GM19395 (cell line): ENCODE results near the gene CDC6.

Experiments used
- ATAC-seq: cut with Tn5 transposase; IDR thresholded peaks from one replicate; pipeline ENCODE4 v1.9.1; 2021; ENCODE audit warnings: mild to moderate bottlenecking, moderate library complexity; ENCODE audit not compliant: unreplicated experiment

CDC6 gene

DNA sequence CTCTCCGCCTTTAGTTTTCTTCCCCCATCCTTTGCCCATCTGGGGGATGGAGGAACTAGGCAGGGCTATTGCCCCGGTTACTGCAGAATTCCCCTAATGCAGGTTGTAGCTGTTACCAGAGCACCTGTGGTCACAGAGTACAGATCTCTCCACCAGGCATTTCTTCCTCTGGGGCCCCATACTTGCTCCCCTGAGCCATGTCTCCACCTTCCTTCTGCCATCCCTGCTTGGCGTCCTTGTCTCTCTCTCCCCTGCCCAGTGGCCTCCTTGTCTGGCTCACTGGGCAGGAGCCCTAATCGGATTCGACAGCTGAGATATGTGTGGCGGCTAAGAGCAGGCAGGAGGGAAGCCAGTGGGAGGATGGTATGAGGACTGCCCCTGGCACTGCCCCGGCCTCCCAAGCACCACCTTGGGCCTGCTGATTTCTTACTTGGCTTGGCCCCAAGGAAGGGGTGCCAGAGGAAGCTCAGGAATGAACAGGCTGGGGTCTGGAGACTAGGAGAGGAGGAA, 23.3 kb downstream of the CDC6 start:
- ATAC-seq = no peak

DNA sequence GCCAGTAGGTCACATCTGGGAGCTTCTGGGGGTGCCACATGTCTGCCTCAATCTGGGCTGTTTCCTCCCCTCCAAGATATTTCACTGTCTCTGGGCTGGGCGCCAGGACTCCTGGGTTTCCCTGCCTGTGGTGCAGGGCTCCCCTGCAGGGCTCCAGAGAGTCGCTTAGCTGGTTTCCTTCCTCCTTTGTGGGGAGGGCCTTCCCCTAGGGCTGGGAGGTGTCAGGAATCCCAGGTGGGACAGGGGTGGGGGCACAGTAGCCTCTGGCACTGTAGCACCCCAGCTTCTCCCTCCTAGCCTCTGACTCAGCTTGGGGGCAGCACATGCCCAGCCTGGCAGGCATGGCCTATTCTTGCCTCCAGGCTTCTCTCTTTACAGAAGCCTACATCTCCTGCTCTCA, 23.9 kb downstream of the CDC6 start:
- ATAC-seq = no peak

DNA sequence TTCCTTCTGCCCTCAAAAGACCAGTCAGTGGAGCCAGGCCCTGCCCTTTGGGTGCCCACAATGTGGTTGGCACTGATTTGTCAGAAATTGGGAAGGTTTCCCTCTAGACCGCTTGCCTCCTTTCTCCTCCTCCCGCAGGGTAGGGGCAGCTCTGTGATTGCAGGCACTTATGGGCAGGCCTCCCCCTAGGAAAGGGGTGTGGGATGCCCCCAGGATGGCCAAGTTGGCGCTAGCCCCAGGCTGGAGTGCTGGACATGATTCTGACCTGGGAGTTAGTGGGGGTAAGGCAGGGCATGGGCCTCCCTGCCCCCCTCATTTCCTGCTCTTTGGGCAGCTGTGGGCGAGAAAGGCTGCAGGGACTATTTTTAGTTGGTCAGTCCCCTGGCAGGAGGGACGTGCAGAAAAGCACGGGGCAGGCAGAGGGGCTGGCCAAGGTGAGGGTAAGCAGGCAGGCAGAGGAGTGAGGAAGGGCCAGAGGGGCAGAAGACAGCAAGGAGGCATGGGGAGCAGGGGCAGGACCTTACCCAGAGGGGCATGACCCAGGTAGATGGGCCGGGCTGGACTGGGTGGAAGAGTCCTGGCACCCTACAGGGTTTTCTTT, 24.6 kb downstream of the CDC6 start:
- no peak for ATAC-seq

DNA sequence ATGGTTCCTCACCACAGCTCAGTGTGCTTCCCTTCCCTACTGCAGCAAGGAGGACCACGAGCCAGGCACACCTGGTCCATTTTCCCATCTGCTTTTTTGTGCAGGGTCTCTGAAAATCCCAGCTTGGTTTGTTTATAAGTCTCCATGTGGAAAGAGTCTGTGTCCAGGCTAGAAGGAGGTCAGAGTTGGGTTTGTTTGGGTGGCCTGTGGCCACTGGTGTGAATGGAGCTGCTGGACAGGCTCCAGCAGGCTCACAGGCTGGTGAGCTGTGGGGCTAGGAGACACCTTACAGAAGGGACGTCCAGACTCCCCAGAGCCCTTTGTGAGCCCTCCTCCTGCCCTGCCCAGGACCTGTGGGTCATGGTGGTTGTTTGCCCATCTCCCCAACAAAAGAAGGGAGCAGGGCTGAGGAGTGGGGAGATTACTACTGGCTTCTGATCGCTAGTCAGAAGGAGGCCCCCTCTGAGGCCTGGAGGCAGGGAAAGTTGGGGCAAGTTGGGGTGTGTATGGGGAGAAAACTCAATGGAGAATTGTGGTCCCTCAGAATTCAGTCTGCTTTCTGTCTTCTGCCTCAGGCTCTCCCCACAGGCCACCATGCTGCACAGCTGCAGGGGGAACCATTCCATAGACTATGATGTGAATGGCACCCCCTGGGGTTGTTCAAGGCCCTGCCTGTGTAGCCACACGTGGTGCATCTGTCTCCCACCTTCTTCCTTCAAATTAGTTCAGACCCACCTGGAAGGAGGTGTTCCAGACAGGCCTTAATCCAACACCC, 25.4 kb downstream of the CDC6 start:
- ATAC-seq = no peak

DNA sequence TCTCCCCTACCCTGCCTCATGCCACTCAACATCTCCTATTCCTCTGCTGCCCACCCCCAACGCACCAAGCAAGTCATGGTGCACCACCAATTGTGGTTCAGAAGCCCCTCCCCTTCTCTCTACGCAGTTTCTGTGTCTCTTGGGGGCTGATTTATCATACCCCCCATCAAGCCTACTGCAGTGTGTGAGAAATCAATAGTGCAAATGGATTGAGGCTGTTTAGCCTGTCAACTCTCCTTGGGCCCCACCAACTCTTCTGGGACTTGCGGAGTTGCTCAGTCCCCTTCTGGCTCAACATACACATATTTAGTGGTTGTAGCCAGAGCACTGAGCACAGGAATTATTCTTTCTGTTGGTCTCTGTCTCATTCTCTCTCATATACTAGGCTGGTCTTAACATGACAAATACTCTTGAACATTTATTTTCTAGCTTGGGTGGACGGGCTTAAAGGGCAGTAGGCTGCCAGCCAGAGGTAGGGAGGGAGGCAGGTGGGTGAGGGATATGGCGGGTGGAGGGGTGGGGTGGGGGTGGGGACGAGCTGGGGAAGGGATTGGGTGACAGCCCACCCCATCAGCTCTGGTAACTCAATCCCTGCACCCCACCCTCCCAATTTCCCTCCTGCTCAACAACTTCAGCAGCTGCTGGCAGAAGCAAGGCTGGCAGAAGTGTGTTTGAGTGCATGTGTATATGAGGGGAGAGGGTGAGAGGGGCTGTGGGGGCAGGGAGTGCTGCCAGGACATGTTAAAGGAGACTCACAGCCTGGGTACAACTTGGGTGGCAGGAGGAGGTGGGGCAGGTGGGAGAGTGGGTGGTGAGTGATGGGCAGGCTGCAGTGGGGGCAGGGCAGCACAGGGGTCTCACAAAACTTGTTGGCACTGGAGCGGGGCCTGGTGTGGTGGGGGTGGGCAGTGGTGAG, 26.2 kb downstream of the CDC6 start:
- no peak for ATAC-seq

DNA sequence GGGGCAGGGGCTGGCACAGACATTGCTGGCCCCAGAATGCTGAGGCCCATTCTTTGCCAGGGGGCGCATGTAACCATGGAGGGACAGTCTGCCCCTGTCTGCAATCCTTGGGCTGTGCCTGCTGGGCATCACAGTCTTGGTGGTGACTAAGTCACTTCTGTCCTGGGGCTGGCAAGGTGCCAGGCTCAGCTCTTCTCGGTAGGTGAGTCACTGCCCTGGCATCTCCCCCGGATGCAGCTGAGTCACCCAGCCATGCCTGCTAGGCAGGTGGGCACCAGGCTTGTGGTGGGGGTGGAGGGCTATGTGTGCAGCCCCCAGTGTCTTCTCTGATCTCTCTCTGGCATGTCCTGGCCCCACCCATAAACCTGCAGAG, 26.9 kb downstream of the CDC6 start:
- no peak for ATAC-seq

DNA sequence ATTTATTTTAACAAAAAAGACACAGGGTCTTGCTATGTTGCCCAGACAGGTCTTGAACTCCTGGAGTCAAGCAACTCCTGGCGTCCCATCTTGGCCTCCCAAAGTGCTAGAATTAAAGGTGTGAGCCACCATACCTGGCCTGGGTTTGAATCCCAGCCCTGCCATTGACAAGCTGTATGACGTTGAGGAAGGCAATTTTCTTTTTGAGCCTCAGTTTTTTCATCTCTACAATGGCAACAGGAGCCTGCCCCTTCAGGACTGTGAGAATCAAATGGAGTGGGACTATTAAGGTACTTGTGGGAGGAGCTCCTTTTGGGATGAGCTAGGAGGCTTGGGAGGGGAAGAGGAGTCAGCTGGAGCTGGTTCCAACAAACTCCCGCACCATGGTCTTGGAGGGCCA, 27.5 kb downstream of the CDC6 start:
- ATAC-seq = no peak

DNA sequence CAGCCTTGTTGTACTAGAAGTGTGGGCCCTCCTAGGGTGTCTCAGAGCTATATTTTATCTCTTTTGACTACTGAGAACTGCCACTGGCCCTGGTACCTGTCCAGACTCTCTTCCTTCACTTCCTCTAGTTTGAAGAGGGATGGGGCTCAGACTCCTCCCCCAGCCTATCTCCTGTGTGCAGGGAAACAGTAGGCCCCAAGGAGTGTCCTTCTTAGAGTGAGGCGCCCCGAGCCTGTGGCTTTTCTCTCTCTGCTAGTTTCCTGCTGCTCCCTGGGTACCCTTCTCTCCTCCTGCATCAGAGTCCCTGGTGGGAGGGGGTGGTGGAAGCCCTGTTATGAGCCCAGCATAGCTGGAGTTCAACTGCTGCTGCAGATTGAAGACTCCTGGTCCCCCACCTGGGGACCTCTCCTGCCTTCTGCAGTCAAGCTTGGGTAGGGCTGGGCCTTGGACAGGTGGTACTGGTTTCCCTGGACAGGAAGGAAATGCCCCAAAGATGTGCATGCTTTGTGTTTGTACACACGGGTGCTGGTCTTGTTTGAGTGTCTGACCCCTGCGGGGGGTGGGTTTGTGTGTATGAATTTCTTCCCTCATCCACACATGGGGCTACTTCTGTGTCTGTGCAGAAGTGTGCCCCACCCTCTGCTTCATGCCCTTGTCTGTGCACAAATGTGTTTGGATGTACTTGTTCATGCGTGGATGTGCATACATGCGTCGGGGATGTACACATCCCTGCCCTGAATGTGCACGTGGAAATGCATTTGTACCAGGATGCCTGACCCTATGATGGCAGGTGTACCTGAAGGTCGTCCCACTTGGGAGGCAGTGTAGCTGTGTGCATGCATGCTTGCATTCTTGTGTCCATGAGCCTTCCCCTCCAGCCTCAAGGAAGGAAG, 28.2 kb downstream of the CDC6 start:
- no peak for ATAC-seq

DNA sequence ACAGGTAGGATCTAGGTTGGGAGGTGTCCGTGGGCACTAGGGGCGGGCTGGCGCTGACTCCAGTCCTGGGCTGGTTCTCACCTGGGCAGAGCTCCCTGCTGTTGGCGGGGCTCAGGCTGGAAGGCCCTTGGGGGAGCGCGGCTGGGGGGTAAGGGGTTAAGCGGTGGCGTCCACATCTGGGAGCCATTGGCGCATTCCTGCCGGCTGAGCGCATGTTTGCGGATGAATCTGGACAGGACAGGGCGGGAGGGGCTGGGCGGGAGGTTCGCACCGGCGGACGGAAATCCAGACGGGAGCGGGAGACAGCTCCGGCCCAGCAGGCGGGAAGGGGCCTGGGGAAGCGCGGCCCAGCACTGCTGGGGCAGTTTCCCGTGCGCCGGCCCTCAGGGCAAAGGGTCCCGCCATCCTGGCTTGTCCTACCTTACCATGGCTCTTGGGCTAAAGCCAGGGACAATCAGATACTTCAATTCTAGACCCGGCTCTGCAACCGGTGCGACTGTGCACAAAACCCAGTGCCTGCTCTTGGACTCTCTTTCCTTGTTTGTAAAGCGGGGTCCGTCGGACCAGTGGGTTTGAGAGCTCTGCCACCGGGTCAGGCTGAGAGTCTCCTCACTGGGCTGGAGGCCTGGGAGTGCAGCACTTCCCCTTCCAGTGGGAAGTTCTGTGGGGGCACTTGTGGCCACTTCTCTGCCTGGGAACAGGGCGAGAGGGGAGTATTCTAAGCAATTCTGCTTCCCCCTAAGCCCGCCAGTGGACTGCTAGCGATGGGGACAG, 29.1 kb downstream of the CDC6 start:
- ATAC-seq = no peak

DNA sequence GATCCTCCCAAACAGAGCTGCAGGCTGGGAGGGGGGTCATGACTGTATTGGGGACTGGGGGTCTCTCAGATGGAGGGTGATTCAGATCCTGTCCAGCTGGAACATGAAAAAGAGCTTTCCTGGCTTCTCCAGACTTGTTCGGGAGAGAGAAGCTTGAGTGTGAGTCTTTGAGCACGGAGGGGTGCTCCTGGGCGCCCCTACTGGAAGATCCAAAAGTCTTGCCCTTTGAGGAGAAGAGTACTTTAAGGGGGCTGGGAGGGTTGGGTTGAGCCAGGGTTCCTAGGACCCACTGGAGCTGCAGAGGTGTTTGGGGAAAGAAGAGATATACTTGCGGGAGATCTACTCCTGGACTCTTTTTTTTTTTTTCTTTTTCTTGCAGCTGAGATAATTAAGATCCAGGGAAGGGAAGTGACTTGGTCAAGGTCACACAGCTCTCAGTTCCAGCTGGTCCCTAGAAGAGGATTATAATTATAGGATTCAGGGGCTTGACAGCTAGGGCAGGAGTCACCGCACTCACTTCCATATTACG, 29.7 kb downstream of the CDC6 start:
- no peak for ATAC-seq

DNA sequence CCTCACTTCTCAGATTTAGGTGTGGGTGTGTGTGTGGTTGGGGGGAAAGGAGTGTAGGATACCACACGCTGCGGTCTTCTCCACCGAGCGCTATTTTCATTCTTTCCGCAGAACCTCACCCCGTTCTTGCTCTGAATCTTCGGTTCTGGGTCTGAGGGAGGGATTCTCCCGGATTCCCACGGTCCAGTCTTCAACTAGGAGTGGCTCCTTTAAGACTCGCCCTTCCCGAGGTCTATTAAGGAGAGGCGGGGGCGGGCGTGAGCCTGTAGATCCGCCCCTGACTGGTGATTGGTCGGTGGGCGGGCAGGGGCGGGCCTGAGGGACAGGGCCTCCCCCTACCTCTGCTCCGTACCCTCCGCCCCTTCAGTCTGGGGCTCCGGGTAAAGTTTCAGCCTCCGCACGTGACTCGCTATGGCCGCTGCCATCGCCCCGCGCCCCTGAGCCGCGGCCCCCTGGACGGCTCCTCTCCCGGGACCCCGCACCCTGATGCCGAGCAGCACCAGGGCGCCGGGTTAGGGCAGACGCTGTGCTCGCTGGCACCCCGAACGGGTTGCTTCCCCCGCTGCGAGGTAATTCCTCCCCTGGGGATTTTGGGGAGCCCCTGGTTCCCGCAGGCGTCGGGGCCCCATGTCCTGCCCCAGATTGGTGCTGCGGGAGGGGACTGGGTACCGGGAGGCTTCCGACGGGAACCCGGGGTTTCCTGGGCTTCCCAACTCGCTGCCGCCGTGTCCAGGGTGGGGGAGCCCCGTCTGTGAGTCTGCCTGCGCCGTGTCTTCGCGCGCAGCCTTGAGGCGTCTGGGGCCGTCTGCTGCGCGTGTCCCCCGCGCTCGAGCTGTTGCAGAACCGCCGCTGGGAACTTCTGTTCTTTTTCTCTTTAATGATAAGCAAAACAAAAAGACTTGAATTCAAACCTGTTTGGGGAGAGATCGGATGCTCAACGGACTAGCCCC, 30.5 kb downstream of the CDC6 start:
- peak; percentile 53 for ATAC-seq

DNA sequence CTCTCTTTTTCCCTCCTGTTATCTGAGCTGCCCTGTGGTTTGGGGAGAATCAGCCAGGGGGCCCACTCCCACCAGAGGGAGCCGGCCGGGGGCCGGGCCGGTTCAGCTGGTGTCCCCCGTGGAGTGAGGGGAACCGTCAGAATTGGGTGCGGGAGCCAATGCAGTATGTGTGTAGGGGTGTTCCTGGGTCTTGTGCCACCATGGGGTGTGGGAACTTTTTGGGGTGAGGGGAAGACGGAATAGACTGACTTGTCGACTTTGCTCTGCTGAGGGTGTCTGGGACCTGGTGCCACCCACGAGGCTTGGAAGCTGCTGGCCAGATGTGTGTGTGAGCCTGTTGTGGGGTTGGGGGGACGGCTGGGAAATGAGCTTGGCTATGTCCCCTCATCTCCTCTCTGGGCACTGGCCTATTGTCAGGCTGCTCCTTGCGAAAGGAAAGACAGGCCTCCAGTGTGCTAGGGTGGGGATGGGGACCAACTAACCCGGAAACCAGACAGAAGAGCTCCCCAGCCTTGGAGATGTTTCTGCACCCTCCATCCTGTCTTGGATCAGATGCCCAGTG, 31.2 kb downstream of the CDC6 start:
- ATAC-seq = no peak

DNA sequence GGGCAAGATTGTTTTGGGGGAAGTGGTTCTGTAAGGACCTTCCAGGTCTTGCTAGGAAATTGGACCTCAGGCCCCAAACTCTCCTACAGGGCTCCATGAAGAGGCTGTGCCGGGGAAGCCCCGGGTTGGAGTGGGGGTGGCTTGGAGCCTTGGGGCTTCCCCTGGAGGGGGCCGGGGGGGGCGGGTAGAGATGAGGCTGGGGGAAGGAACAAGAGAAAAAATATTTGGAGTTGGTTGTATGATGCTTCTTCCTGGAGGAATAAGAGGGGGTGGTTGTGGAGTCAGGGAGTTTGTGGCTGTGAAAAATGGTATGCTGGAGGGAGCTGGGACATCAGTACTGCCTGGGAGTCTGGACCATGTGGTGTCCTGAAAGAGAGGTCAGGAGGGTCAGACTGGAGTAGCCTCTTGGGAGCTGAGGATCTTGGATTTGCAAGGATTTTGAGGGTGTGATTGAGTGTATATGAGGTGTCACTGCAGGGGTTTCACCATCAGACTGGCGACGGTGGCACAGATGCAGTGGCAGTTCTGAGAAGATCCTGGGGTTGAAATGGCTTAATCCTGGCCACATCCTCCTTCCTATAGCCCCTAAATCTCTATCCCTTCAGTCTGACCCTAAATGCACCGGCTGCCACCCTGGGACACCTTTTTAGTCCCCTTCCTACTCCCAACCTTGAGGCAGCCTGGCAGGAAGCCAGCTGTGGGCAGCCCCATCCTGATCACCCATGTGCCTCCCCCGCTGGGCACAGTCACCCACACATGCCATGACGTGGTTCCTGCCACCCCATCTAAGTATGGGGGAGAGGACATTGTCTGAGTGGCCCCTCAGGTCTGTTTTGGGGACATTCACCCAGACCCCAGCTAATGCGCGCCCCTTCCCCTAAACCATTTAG, 32.2 kb downstream of the CDC6 start:
- no peak for ATAC-seq

DNA sequence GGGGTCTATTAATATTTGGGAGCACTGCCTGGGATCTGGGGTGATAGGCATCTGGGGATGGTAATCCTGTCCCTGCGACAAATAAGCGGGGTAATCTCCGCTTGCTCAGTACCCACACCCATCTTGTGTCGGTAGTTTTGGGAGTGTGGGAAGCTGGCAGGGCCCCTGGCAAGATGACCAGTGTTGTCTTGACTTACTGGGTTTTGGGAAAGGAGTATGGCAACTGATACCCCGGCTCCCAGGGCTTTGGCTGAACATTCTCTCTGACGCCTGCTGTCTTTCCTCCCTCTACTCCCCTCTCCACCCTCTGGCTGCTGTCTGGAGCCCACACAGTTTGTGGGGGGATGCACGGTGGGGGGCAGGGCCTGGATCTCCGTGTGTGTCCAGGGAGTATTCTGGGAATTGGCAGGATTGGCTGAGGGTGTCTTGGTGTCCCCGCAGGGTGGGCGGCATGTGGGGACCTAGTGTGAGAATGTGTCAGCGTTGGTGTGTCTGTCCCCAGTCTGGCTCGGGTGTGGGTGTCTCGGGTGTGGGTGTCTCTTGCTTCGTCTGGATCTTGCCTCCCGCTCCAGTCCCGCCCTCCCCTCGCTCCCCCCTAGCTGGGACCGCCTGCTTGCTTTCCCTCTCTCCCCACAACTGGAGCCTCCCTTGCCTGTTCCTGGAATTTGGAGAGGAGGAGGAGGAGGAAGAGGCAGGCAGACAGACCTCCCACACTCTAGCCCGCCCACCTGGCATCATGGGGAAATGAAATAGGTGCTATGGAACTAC, 33.3 kb downstream of the CDC6 start:
- no peak for ATAC-seq

DNA sequence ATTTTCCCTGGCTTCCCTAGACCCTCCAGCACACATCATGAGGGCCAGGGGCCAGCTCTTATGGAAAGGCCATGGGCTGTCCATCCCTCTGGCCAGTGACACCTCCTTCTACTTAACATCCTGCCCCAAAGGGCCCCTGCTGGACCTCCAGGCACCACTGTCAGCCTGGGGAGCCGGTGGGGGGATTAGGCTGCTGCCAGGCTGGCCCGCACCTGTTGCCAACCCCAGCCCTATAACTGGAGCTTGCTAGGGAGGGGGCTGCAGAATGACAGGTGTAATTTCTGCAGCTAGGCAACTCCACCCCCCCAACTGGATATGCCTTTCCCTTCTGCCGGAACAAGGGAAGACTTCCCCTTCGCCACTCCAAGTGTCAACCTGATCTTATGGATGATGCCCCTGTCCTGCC, 33.8 kb downstream of the CDC6 start:
- ATAC-seq = no peak

DNA sequence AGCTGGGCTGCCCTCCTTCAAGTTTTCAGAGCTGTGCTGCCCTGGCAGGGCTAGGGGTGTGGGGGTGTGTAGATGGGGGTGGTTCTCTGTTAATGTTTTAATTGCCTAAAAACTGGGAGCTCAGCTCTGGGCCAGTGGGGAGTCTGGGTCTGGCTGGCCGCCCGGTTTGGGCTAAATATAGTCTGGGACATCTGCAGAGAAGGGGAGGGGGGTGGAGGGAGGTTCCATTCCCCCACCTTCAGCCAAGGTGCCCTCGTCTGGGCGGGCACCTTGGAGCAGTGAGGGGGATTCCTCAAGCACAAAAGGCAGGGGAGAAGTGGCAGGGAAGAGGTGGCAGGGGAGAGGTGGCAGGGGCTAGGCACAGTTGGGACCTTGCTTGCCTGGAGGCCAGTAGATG, 34.3 kb downstream of the CDC6 start:
- ATAC-seq = no peak
